ENCODE results near the gene CSF2. TPM values are rescaled to one million over a fixed set of nuclear protein-coding genes. Genes with fewer than 3 reads are reported as not detected.

Gene CSF2
- total and polyA plus RNA-seq, 2 donors (not counting 1 experiment from before 2014, with no cell fraction given) = not detected

GRCh38 chr5:132056610-132057497, 16.7 kb upstream of the CSF2 start:
- no peaks in the 10 kb centered on the region for H3K36me3 ChIP-seq (replicated peaks in 1 of 2; ENCODE audit: control extremely low read depth in 1 of 2, control insufficient read depth in 1 of 2, extremely low read depth in 1 of 2, insufficient read depth in 2 of 2, low read length in 1 of 2)
- H3K27ac ChIP-seq (ENCODE audit: low read length in 2 of 2) = no peak overlapping the region
- no peaks in the 10 kb centered on the region for H3K9me3 Mint-ChIP-seq (ENCODE audit: insufficient read depth)
- TF ChIP-seq CTCF (IDR thresholded peaks at IDR 0.05) (no peak), EZH2 (IDR thresholded peaks at IDR 0.05; ENCODE audit: borderline replicate concordance, insufficient read depth, low read depth, low read length, poor library complexity, severe bottlenecking) (no peak)
- intact Hi-C loops (cut with micrococcal nuclease) = no loop called here
- ATAC-seq (ENCODE audit: low read depth) (no peak), DNase-seq (no peak)
- WGBS (ENCODE audit: insufficient coverage) = 95% methylated on average over 14 of the region's 14 CpGs
- no peak overlapping the region for H3K4me3 ChIP-seq (ENCODE audit: control extremely low read depth in 1 of 5, extremely low read depth in 1 of 5, insufficient read depth in 1 of 5, low read depth in 2 of 5, low read length in 4 of 5)
- no peaks in the 10 kb centered on the region for H3K4me1 Mint-ChIP-seq
- no peak overlapping the region for H3K9ac ChIP-seq (ENCODE audit: low read length)
- POLR2A ChIA-PET = no interaction called here
- H3K27ac Mint-ChIP-seq = no peak overlapping the region
- no peak overlapping the region for H2AFZ ChIP-seq (ENCODE audit: insufficient read depth, low read depth, low read length, poor library complexity, severe bottlenecking)
- no peaks in the 10 kb centered on the region for H3K27me3 ChIP-seq (replicated peaks in 1 of 4; ENCODE audit: control extremely low read depth in 1 of 4, control insufficient read depth in 3 of 4, insufficient read depth in 4 of 4, low read length in 3 of 4)
- no peak overlapping the region for H3K4me2 ChIP-seq (replicated peaks; ENCODE audit: low read depth, low read length, poor library complexity, severe bottlenecking)
- CTCF ChIA-PET = interaction anchor here (0.7 kb wide), 1 partner anchor 467 kb away, joined by 3 read pairs; no protein-coding TSS in a partner anchor
- H4K20me1 ChIP-seq (ENCODE audit: control insufficient read depth, insufficient read depth, low read length, poor library complexity, severe bottlenecking) = no peaks in the 10 kb centered on the region
- no peaks in the 10 kb centered on the region for H3K4me1 ChIP-seq (ENCODE audit: control insufficient read depth in 2 of 2, insufficient read depth in 2 of 2, low read length in 2 of 2)
- H3K9me3 ChIP-seq (ENCODE audit: control extremely low read depth in 1 of 3, control insufficient read depth in 2 of 3, insufficient read depth in 1 of 3, low read length in 2 of 3) = no peaks in the 10 kb centered on the region
- no peak overlapping the region for H3K4me3 Mint-ChIP-seq
- no peaks in the 10 kb centered on the region for H3K79me2 ChIP-seq (ENCODE audit: control insufficient read depth, insufficient read depth, low read length)
- peaks cover 3% of the 10 kb centered on the region for H3K27me3 Mint-ChIP-seq

All from B cell (primary cell).